HG03064 (cell line): ENCODE results near the gene DENND1A.

Experiments used
- ATAC-seq: cut with Tn5 transposase; IDR thresholded peaks from one replicate; pipeline ENCODE4 v1.9.1; 2021; ENCODE audit warnings: low read depth; ENCODE audit not compliant: unreplicated experiment

The DENND1A gene

GRCh38 chr9:123425261-123425821, 504.6 kb downstream of the DENND1A start:
- no peak for ATAC-seq

- no peak for ATAC-seq
Observed at GRCh38 chr9:123424552-123425225, 505.2 kb downstream of the DENND1A start.

GRCh38 chr9:123424131-123424530, 505.8 kb downstream of the DENND1A start:
- no peak for ATAC-seq

GRCh38 chr9:123423311-123423640, 506.6 kb downstream of the DENND1A start:
- ATAC-seq, result no peak

GRCh38 chr9:123422635-123423310, 507.2 kb downstream of the DENND1A start:
- no peak for ATAC-seq

GRCh38 chr9:123421801-123422455, 508.0 kb downstream of the DENND1A start:
- no peak for ATAC-seq

GRCh38 chr9:123421186-123421585, 508.7 kb downstream of the DENND1A start:
- no peak for ATAC-seq

GRCh38 chr9:123420592-123421111, 509.3 kb downstream of the DENND1A start:
- ATAC-seq, result no peak

GRCh38 chr9:123419721-123420591, 510.0 kb downstream of the DENND1A start:
- no peak for ATAC-seq

- no peak for ATAC-seq
Observed at GRCh38 chr9:123419091-123419490, 510.8 kb downstream of the DENND1A start.

GRCh38 chr9:123418506-123418905, 511.4 kb downstream of the DENND1A start:
- ATAC-seq, result no peak

- ATAC-seq, result no peak
Observed at GRCh38 chr9:123418052-123418430, 511.9 kb downstream of the DENND1A start.

GRCh38 chr9:123417289-123418051, 512.5 kb downstream of the DENND1A start:
- ATAC-seq, result no peak

- no peak for ATAC-seq
Observed at GRCh38 chr9:123416176-123416575, 513.8 kb downstream of the DENND1A start.

- no peak for ATAC-seq
Observed at GRCh38 chr9:123414936-123415930, 514.7 kb downstream of the DENND1A start.

- ATAC-seq, result no peak
Observed at GRCh38 chr9:123414204-123414603, 515.7 kb downstream of the DENND1A start.

- ATAC-seq, result no peak
Observed at GRCh38 chr9:123412171-123412820, 517.6 kb downstream of the DENND1A start.

GRCh38 chr9:123411636-123412035, 518.3 kb downstream of the DENND1A start:
- ATAC-seq, result no peak
